Duodenal mucosa (tissue), 2 donors: Measurements from ENCODE around the gene TMEM175.
"Not testable (repeated sequence)": the region's sequence is repeated elsewhere in the genome, so short reads cannot be mapped to it uniquely, and the experiment has no call there.

Experiments used
- H3K27ac ChIP-seq: one replicate; pipeline ENCODE4 v1.7.0; 2013; ENCODE audit warnings: low read depth, low read length
- H3K27me3 ChIP-seq, 2 donors: one replicate each; pipeline ENCODE4 v1.7.0; 2013; ENCODE audit warnings: low read length in 2 of 2, control low read depth in 1 of 2; ENCODE audit not compliant: insufficient read depth in 2 of 2, control insufficient read depth in 1 of 2
- H3K36me3 ChIP-seq, 2 donors: one replicate each; pipeline ENCODE4 v1.7.0; 2013; ENCODE audit warnings: low read length in 2 of 2, control low read depth in 1 of 2; ENCODE audit not compliant: insufficient read depth in 2 of 2, control insufficient read depth in 1 of 2
- H3K4me1 ChIP-seq, 2 donors: one replicate each; pipeline ENCODE4 v1.7.0; 2013; ENCODE audit warnings: low read length in 2 of 2, control low read depth in 1 of 2; ENCODE audit not compliant: insufficient read depth in 2 of 2, control insufficient read depth in 1 of 2
- H3K4me3 ChIP-seq, 2 donors: one replicate each; pipeline ENCODE4 v1.7.0; 2013; ENCODE audit warnings: low read length in 2 of 2, low read depth in 1 of 2
- H3K9ac ChIP-seq, 2 donors: one replicate each; pipeline ENCODE4 v1.7.0; 2013; ENCODE audit warnings: low read length in 2 of 2, low read depth in 1 of 2
- H3K9me3 ChIP-seq, 2 donors: one replicate each; pipeline ENCODE4 v1.7.0; 2013; ENCODE audit warnings: low read length in 2 of 2, control low read depth in 1 of 2; ENCODE audit not compliant: control insufficient read depth in 1 of 2

The TMEM175 gene

GRCh38 chr4:915041-915474 is 17.2 kb upstream of the TMEM175 start:
- Histone ChIP-seq H3K36me3 (peaks cover 29 to 34% of the 10 kb centered on the region in 2 donors), H3K4me3 (no peak overlapping the region), H3K9me3 (peaks cover 0 to 4% of the 10 kb centered on the region in 2 donors), H3K4me1 (peaks cover 0 to 5% of the 10 kb centered on the region in 2 donors), H3K27me3 (no peaks in the 10 kb centered on the region), H3K9ac (no peak overlapping the region), H3K27ac (no peak overlapping the region)

DNA sequence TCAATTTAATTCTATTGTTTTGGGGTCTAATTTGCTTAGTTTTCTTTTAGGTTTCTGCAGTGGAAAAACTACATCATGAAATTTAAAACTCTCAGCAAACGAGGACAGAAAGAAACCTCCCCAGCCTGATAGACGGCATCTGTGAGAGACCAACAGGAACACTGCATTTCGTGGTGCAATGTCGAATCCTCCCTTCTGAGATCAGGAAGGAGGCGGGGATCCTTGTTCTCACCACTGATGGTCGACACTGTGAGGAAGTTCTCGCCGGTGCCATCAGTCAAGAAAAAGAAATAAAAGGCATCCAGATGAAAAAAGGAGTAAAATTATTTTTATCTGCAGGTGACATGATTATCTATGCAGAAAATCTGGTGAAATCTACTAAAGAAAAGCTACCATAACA is 16.7 kb upstream of the TMEM175 start:
- H3K36me3 ChIP-seq = peaks cover 25 to 28% of the 10 kb centered on the region in 2 donors

DNA sequence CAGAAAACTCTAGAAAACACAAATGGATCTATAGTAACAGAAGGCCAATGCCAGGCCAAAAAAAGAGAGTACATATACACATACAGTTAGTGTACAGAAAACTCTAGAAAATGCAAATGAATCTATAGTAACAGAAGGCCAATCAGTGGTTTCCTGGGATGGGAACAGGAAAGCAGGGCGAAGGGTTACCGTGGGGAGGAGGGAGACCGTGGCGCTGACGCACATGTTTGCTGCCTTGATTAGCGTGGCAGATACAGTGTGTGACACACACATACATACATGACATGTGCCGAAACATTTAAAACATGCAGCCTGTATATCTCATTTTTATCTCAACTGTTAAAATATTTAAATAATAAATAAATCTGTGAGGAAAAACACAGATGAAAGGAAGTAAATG is 14.8 kb upstream of the TMEM175 start:
- Histone ChIP-seq H3K27ac (no peak overlapping the region), H3K4me3 (no peak overlapping the region), H3K9ac (no peak overlapping the region), H3K36me3 (peaks cover 7 to 10% of the 10 kb centered on the region in 2 donors), H3K4me1 (peaks cover 0 to 5% of the 10 kb centered on the region in 2 donors), H3K9me3 (peaks cover 0 to 4% of the 10 kb centered on the region in 2 donors), H3K27me3 (no peaks in the 10 kb centered on the region)

More for the DNA sequence above, 16.7 kb upstream of the TMEM175 start:
- Histone ChIP-seq H3K27me3 (no peaks in the 10 kb centered on the region), H3K27ac (no peak overlapping the region), H3K4me3 (no peak overlapping the region), H3K9ac (no peak overlapping the region), H3K4me1 (peaks cover 0 to 5% of the 10 kb centered on the region in 2 donors), H3K9me3 (peaks cover 0 to 4% of the 10 kb centered on the region in 2 donors)

- Histone ChIP-seq H3K27ac (no peak overlapping the region), H3K9me3 (peaks cover 0 to 4% of the 10 kb centered on the region in 2 donors), H3K4me1 (peaks cover 0 to 8% of the 10 kb centered on the region in 2 donors), H3K27me3 (no peaks in the 10 kb centered on the region), H3K9ac (no peak overlapping the region), H3K4me3 (no peak overlapping the region), H3K36me3 (peaks cover 2 to 8% of the 10 kb centered on the region in 2 donors)
Measured at GRCh38 chr4:917992-918391, 14.3 kb upstream of the TMEM175 start.

DNA sequence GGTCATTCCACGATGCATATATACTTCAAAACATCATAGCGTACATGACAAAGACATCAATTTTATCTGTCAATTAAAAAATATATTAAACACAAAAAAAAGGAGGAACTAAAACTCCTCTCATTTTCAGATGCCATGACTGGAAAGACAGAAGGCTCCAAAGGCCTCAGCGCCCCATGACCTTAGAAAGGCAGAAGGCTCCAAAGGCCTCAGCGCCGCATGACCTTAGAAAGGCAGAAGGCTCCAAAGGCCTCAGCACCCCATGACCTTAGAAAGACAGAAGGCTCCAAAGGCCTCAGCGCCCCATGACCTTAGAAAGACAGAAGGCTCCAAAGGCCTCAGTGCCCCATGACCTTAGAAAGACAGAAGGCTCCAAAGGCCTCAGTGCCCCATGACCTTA is 13.7 kb upstream of the TMEM175 start:
- H3K27ac ChIP-seq, H3K9me3 ChIP-seq, H3K4me3 ChIP-seq: not testable (repeated sequence)

DNA sequence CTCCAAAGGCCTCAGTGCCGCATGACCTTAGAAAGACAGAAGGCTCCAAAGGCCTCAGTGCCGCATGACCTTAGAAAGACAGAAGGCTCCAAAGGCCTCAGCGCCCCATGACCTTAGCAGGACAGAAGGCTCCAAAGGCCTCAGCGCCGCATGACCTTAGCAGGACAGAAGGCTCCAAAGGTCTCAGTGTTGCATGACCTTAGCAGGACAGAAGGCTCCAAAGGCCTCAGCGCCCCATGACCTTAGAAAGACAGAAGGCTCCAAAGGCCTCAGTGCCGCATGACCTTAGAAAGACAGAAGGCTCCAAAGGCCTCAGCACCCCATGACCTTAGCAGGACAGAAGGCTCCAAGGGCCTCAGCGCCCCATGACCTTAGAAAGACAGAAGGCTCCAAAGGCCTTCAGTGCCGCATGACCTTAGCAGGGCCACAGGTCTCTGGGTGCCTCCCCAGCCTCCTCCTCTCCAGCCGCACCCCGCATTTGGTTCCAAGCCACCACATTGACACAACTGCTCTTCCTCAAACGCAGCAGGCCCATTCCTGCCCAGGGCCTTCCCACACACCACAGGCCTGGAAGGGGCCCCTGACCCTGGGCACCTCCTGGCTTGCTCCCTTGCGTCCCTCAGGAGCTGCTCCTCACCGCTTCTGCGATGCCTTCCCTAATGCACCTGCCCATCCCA is 13.1 kb upstream of the TMEM175 start:
- H3K27ac ChIP-seq, H3K27me3 ChIP-seq, H3K4me3 ChIP-seq, H3K9ac ChIP-seq, H3K36me3 ChIP-seq, H3K9me3 ChIP-seq: not testable (repeated sequence)
- H3K4me1 ChIP-seq = peaks cover 0 to 17% of the 10 kb centered on the region in 2 donors

More for the DNA sequence above, 13.7 kb upstream of the TMEM175 start:
- H3K9ac ChIP-seq, H3K27me3 ChIP-seq, H3K36me3 ChIP-seq: not testable (repeated sequence)
- peaks cover 0 to 13% of the 10 kb centered on the region in 2 donors for H3K4me1 ChIP-seq

GRCh38 chr4:921830-922331 is 10.4 kb upstream of the TMEM175 start:
- H3K27ac ChIP-seq = no peak overlapping the region
- H3K9me3 ChIP-seq = peaks cover 0 to 4% of the 10 kb centered on the region in 2 donors
- no peak overlapping the region for H3K9ac ChIP-seq
- H3K4me1 ChIP-seq = peaks cover 4 to 16% of the 10 kb centered on the region in 2 donors
- H3K27me3 ChIP-seq = no peaks in the 10 kb centered on the region
- peaks cover 0 to 6% of the 10 kb centered on the region in 2 donors for H3K36me3 ChIP-seq
- no peak overlapping the region for H3K4me3 ChIP-seq

DNA sequence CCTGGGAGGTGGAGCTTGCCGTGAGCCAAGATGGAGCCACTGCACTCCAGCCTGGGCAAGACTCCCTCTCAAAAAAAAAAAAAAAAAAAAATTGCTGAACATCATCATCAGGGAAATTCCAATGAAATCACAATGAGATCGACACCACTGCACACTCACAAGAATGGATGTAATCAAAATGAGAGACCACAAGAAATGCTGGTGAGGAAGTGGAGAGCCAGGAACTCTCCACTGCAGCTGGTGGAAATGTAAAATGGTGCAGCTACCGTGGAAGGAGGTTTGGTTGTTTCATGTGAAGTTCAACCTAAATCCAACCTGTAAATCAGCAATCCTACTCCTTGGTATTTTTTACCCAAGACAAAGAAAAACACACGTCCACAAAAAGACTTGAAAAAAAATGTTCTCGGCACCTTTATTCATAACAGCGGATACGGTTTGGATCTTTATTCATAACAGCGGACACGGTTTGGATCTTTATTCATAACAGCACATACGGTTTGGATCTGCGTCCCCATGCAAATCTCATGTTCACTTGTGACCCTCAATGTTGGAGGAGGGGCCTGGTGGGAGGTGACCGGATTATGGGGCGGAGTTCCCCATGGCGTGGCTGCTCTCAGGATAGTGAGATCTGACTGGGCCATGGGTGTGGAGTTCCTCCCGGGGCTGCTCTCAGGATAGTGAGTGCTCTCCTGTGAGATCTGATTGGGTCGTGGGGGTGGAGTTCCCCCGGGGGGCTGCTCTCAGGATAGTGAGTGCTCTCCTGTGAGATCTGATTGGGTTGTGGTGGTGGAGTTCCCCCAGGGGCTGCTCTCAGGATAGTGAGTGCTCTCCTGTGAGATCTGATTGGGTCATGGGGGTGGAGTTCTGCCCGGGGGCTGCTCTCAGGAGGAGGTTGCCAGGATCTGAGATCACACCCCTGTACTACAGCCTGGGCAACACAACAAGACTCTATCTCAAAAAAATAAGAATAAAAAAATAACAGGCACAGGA is 7.9 kb upstream of the TMEM175 start:
- H3K4me3 ChIP-seq = no peak overlapping the region
- no peaks in the 10 kb centered on the region for H3K27me3 ChIP-seq
- H3K27ac ChIP-seq = no peak overlapping the region
- H3K4me1 ChIP-seq = peaks cover 9 to 24% of the 10 kb centered on the region in 2 donors
- H3K36me3 ChIP-seq = peaks cover 0 to 6% of the 10 kb centered on the region in 2 donors
- H3K9me3 ChIP-seq = no peaks in the 10 kb centered on the region
- no peak overlapping the region for H3K9ac ChIP-seq

GRCh38 chr4:925171-925570 is 7.1 kb upstream of the TMEM175 start:
- Histone ChIP-seq H3K27me3 (no peaks in the 10 kb centered on the region), H3K27ac (no peak overlapping the region), H3K9me3 (no peaks in the 10 kb centered on the region), H3K36me3 (peaks cover 0 to 6% of the 10 kb centered on the region in 2 donors), H3K9ac (no peak overlapping the region), H3K4me3 (no peak overlapping the region), H3K4me1 (peaks cover 16 to 32% of the 10 kb centered on the region in 2 donors)
